ENCODE results near the gene RERG. TPM values are rescaled to one million over a fixed set of nuclear protein-coding genes. Genes with fewer than 3 reads are reported as not detected.
A peak's percentile ranks its signal among the peaks of the same experiment; 100 is the strongest.
"Not testable (repeated sequence)": the region's sequence is repeated elsewhere in the genome, so short reads cannot be mapped to it uniquely, and the experiment has no call there.

Gene RERG
- total and polyA plus RNA-seq, 3 donors from 2014 or later: 14.9 to 27.2 (median 20.7) TPM

- no peak overlapping the region for H3K4me3 ChIP-seq
- WGBS, 2 donors: 92 to 94% methylated on average over 3 of the region's 3 CpGs
Observed at GRCh38 chr12:15115434-15115833, 105.8 kb downstream of the RERG start.

GRCh38 chr12:15114501-15114900 is 106.7 kb downstream of the RERG start:
- TF ChIP-seq, protein P1, sequence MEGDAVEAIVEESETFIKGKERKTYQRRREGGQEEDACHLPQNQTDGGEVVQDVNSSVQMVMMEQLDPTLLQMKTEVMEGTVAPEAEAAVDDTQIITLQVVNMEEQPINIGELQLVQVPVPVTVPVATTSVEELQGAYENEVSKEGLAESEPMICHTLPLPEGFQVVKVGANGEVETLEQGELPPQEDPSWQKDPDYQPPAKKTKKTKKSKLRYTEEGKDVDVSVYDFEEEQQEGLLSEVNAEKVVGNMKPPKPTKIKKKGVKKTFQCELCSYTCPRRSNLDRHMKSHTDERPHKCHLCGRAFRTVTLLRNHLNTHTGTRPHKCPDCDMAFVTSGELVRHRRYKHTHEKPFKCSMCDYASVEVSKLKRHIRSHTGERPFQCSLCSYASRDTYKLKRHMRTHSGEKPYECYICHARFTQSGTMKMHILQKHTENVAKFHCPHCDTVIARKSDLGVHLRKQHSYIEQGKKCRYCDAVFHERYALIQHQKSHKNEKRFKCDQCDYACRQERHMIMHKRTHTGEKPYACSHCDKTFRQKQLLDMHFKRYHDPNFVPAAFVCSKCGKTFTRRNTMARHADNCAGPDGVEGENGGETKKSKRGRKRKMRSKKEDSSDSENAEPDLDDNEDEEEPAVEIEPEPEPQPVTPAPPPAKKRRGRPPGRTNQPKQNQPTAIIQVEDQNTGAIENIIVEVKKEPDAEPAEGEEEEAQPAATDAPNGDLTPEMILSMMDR (IDR thresholded peaks at IDR 0.05): no peak
- no peak for TF ChIP-seq POLR2A (IDR thresholded peaks at IDR 0.05)
- no peak overlapping the region for H3K4me3 ChIP-seq
- no peaks in the 10 kb centered on the region for H3K9me3 ChIP-seq
- H3K27ac ChIP-seq: no peak overlapping the region
- no peaks in the 10 kb centered on the region for H3K4me1 ChIP-seq
- intact Hi-C loops (cut with DNase I; ENCODE audit: low total_unique reads): no loop called here
- DNase-seq: no peak
- H3K36me3 ChIP-seq (ENCODE audit: low read depth, missing control alignments): no peaks in the 10 kb centered on the region
- H3K27me3 ChIP-seq: no peaks in the 10 kb centered on the region
- 94% methylated on average over 4 of the region's 4 CpGs for WGBS, 2 donors

More at GRCh38 chr12:15115434-15115833, 105.8 kb downstream of the RERG start:
- Histone ChIP-seq H3K9me3 (no peaks in the 10 kb centered on the region), H3K27me3 (no peaks in the 10 kb centered on the region), H3K36me3 (ENCODE audit: low read depth, missing control alignments) (no peaks in the 10 kb centered on the region), H3K27ac (no peak overlapping the region), H3K4me1 (no peaks in the 10 kb centered on the region)
- TF ChIP-seq, protein P1 (IDR thresholded peaks at IDR 0.05): no peak
- TF ChIP-seq POLR2A (IDR thresholded peaks at IDR 0.05): no peak
- DNase-seq: no peak
- intact Hi-C loops (cut with DNase I; ENCODE audit: low total_unique reads): no loop called here

- Histone ChIP-seq H3K4me3 (no peak overlapping the region), H3K27me3 (no peaks in the 10 kb centered on the region), H3K36me3 (ENCODE audit: low read depth, missing control alignments) (no peaks in the 10 kb centered on the region), H3K9me3 (no peaks in the 10 kb centered on the region), H3K27ac (no peak overlapping the region), H3K4me1 (no peaks in the 10 kb centered on the region)
- intact Hi-C loops (cut with DNase I; ENCODE audit: low total_unique reads): no loop called here
- TF ChIP-seq, protein P1 (IDR thresholded peaks at IDR 0.05): no peak
- no peak for TF ChIP-seq POLR2A (IDR thresholded peaks at IDR 0.05)
- DNase-seq: no peak
- 62 to 67% methylated on average over 1 of the region's 1 CpG for WGBS, 2 donors
Observed at GRCh38 chr12:15092826-15093225, 128.4 kb downstream of the RERG start.

DNA sequence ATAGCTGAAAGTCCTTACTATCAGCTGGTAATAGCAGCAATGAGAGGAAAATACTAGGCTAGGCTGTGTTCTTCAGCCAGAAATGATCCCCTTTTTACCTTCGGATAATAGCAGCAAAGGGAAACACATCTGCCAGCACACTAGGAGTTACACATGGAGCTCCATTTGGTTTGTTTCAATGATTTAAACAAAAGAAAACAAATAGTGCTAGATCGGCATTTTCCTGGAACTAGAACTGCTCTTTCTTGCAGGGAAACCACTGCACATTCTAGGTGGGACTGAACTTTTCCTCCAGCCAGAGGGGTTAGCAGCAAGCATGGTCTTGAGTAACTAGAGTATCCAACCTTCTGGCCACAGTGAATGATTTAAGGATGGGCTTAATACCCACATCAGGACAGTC is 130.8 kb downstream of the RERG start:
- Histone ChIP-seq H3K36me3 (ENCODE audit: low read depth, missing control alignments) (no peaks in the 10 kb centered on the region), H3K4me1 (no peaks in the 10 kb centered on the region), H3K4me3 (no peak overlapping the region), H3K27ac (peak overlapping the region in 1 of 2 donors; percentile 43), H3K9me3 (no peaks in the 10 kb centered on the region), H3K27me3 (no peaks in the 10 kb centered on the region)
- 55 to 65% methylated on average over 2 of the region's 2 CpGs for WGBS, 2 donors
- intact Hi-C loops (cut with DNase I; ENCODE audit: low total_unique reads): no loop called here
- DNase-seq: no peak
- no peak for TF ChIP-seq POLR2A (IDR thresholded peaks at IDR 0.05)
- TF ChIP-seq, protein P1 (IDR thresholded peaks at IDR 0.05): no peak

DNA sequence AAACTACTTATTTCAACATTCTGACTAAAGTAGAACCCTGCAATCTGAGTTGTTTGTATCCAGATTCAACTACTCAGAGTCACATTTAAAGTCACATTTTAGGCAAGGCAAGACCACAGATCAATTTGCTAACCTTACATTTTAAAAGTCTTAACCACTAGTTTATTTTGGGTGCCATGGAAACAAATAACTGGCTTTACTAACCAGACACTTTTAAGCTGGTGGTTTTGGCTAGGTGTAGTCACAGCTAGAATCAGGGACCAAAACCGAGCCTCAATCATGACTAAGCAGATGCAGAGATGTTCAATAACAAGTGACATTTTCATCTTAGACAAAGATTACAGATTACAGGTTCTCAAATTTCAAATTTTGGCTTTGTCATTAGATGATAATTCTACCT is 133.1 kb downstream of the RERG start:
- no peak overlapping the region for H3K4me3 ChIP-seq
- no peaks in the 10 kb centered on the region for H3K27me3 ChIP-seq
- intact Hi-C loops (cut with DNase I; ENCODE audit: low total_unique reads): no loop called here
- TF ChIP-seq, protein P1 (IDR thresholded peaks at IDR 0.05): no peak
- TF ChIP-seq POLR2A (IDR thresholded peaks at IDR 0.05): no peak
- no peak for DNase-seq
- WGBS, 2 donors: 52 to 58% methylated on average over 1 of the region's 1 CpG
- H3K36me3 ChIP-seq (ENCODE audit: low read depth, missing control alignments): no peaks in the 10 kb centered on the region
- H3K9me3 ChIP-seq: no peaks in the 10 kb centered on the region
- no peaks in the 10 kb centered on the region for H3K4me1 ChIP-seq
- H3K27ac ChIP-seq: no peak overlapping the region

- H3K27ac ChIP-seq; H3K9me3 ChIP-seq; H3K4me3 ChIP-seq; H3K36me3 ChIP-seq (ENCODE audit: low read depth, missing control alignments); H3K27me3 ChIP-seq; DNase-seq; H3K4me1 ChIP-seq; intact Hi-C loops (cut with DNase I; ENCODE audit: low total_unique reads): not testable (repeated sequence)
- 82 to 90% methylated on average over 2 of the region's 2 CpGs for WGBS, 2 donors
Observed at GRCh38 chr12:15077751-15078150, 143.5 kb downstream of the RERG start.
